Activated gamma-delta T cell (primary cell): ENCODE measurements around the gene BTBD18.

ENCODE experiments used
- DNase-seq: peaks from one replicate; lab custom pipeline; 2025; lab: John Stamatoyannopoulos, UW

Gene BTBD18

GRCh38 chr11:57776031-57776521 is 24.5 kb upstream of the BTBD18 start:
- DNase-seq, result no peak

- DNase-seq, result no peak
Measured at GRCh38 chr11:57775491-57775890, 23.9 kb upstream of the BTBD18 start.

- no peak for DNase-seq
Measured at GRCh38 chr11:57773026-57773598, 21.5 kb upstream of the BTBD18 start.

- DNase-seq, result no peak
Measured at GRCh38 chr11:57772562-57772961, 20.9 kb upstream of the BTBD18 start.

GRCh38 chr11:57771365-57771764 is 19.7 kb upstream of the BTBD18 start:
- no peak for DNase-seq

- no peak for DNase-seq
Measured at GRCh38 chr11:57770793-57771192, 19.2 kb upstream of the BTBD18 start.

- DNase-seq, result no peak
Measured at GRCh38 chr11:57764972-57765371, 13.4 kb upstream of the BTBD18 start.

- DNase-seq, result no peak
Measured at GRCh38 chr11:57764566-57764965, 12.9 kb upstream of the BTBD18 start.

- no peak for DNase-seq
Measured at GRCh38 chr11:57764021-57764420, 12.4 kb upstream of the BTBD18 start.

- DNase-seq, result no peak
Measured at GRCh38 chr11:57763568-57763967, 11.9 kb upstream of the BTBD18 start.

GRCh38 chr11:57762235-57762861 is 10.7 kb upstream of the BTBD18 start:
- no peak for DNase-seq

- DNase-seq, result no peak
Measured at GRCh38 chr11:57761301-57762234, 9.9 kb upstream of the BTBD18 start, which contains the start of gene CTNND1. CTNND1 (plus strand) TSS chr11:57761802; CDS start chr11:57791479, 29,677 bp downstream.

- DNase-seq, result no peak
Measured at GRCh38 chr11:57758174-57758573, 6.6 kb upstream of the BTBD18 start.

GRCh38 chr11:57752954-57753353 is 1.3 kb upstream of the BTBD18 start:
- DNase-seq, result no peak

GRCh38 chr11:57751176-57751575 is 443 bp downstream of the BTBD18 start:
- no peak for DNase-seq

- no peak for DNase-seq
Measured at GRCh38 chr11:57746920-57747319, 4.7 kb downstream of the BTBD18 start.

- DNase-seq, result no peak
Measured at GRCh38 chr11:57745206-57745605, 6.4 kb downstream of the BTBD18 start.

GRCh38 chr11:57744357-57744756 is 7.3 kb downstream of the BTBD18 start:
- no peak for DNase-seq

- DNase-seq, result no peak
Measured at GRCh38 chr11:57742087-57742452, 9.5 kb downstream of the BTBD18 start.

GRCh38 chr11:57741132-57742086 is 10.2 kb downstream of the BTBD18 start, which contains the start of gene SELENOH:
SELENOH (plus strand) TSS chr11:57741491; CDS start chr11:57741596, 105 bp downstream.
- DNase-seq, result peak; percentile 78

GRCh38 chr11:57735619-57736298 is 15.9 kb downstream of the BTBD18 start:
- no peak for DNase-seq
